ENCODE data around the gene ATXN1L. TPM values are rescaled to one million over a fixed set of nuclear protein-coding genes. Genes with fewer than 3 reads are reported as not detected.

Gene ATXN1L
- total RNA-seq, 1 donor from 2014 or later = 14.0 TPM

DNA sequence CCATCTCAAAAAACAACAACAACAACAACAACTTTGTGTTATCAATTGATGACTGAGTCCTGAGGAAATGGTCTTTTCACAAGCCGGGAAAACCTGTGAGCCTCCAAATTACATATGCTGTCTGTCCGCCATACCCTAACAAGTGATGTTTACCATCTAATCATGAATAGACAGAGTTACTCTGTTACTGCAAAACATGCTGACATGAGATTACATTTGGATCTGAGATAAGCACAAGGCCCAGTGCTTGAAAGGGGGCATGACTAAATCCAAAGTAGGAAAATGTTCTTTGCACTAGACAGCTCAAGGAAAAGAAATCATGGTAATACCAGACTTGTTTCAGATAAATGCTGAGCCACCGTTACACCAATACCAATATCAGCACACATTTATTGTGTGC is 8.6 kb upstream of the ATXN1L start:
- intact Hi-C loops (cut with micrococcal nuclease) = no loop called here
- TF ChIP-seq, protein P1, sequence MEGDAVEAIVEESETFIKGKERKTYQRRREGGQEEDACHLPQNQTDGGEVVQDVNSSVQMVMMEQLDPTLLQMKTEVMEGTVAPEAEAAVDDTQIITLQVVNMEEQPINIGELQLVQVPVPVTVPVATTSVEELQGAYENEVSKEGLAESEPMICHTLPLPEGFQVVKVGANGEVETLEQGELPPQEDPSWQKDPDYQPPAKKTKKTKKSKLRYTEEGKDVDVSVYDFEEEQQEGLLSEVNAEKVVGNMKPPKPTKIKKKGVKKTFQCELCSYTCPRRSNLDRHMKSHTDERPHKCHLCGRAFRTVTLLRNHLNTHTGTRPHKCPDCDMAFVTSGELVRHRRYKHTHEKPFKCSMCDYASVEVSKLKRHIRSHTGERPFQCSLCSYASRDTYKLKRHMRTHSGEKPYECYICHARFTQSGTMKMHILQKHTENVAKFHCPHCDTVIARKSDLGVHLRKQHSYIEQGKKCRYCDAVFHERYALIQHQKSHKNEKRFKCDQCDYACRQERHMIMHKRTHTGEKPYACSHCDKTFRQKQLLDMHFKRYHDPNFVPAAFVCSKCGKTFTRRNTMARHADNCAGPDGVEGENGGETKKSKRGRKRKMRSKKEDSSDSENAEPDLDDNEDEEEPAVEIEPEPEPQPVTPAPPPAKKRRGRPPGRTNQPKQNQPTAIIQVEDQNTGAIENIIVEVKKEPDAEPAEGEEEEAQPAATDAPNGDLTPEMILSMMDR (IDR thresholded peaks at IDR 0.05; ENCODE audit: borderline replicate concordance) = no peak
- H3K9me3 ChIP-seq (replicated peaks) = no peaks in the 10 kb centered on the region
- H3K27me3 ChIP-seq (ENCODE audit: low read depth) = no peaks in the 10 kb centered on the region
- H3K36me3 ChIP-seq = no peaks in the 10 kb centered on the region
- DNase-seq = no peak
- no peak overlapping the region for H3K4me3 ChIP-seq
- H3K27ac ChIP-seq (replicated peaks) = no peak overlapping the region
- no peaks in the 10 kb centered on the region for H3K4me1 ChIP-seq

GRCh38 chr16:71840052-71840451 is 5.7 kb upstream of the ATXN1L start:
- TF ChIP-seq, protein P1 (IDR thresholded peaks at IDR 0.05; ENCODE audit: borderline replicate concordance) = no peak
- no peaks in the 10 kb centered on the region for H3K36me3 ChIP-seq
- H3K4me3 ChIP-seq = no peak overlapping the region
- no peaks in the 10 kb centered on the region for H3K4me1 ChIP-seq
- no peaks in the 10 kb centered on the region for H3K9me3 ChIP-seq (replicated peaks)
- DNase-seq = no peak
- no peaks in the 10 kb centered on the region for H3K27me3 ChIP-seq (ENCODE audit: low read depth)
- H3K27ac ChIP-seq (replicated peaks) = no peak overlapping the region
- intact Hi-C loops (cut with micrococcal nuclease) = no loop called here

DNA sequence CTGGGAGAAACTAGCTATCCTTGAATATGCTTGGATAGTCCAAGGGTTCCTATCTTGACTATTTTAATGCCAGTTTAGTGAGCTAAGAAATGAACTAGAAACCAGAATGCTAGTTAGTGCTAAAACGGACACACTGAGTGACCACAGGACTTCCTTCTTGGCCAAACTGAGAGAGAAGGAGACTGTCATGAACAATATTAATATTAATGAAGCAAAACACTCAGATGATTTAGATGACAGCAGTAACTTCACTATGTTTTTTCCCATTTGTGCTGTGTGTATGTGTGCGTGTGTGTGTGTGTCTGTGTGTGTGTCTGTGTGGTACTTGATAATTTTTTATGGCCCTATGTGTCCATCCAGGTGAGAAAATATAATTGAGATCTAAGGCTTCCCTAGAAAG is 2.2 kb upstream of the ATXN1L start:
- Histone ChIP-seq H3K4me3 (no peak overlapping the region), H3K27ac (replicated peaks) (no peak overlapping the region), H3K27me3 (ENCODE audit: low read depth) (no peaks in the 10 kb centered on the region), H3K9me3 (replicated peaks) (no peaks in the 10 kb centered on the region), H3K4me1 (peaks cover 34% of the 10 kb centered on the region), H3K36me3 (peaks cover 8% of the 10 kb centered on the region)
- intact Hi-C loops (cut with micrococcal nuclease) = no loop called here
- DNase-seq = no peak
- TF ChIP-seq, protein P1 (IDR thresholded peaks at IDR 0.05; ENCODE audit: borderline replicate concordance) = no peak

- DNase-seq = no peak
- Histone ChIP-seq H3K9me3 (replicated peaks) (no peaks in the 10 kb centered on the region), H3K27ac (replicated peaks) (peak overlapping the region; percentile 93), H3K36me3 (peaks cover 36% of the 10 kb centered on the region), H3K4me1 (peaks cover 37% of the 10 kb centered on the region), H3K4me3 (peak overlapping the region; percentile 100), H3K27me3 (ENCODE audit: low read depth) (no peaks in the 10 kb centered on the region)
- intact Hi-C loops (cut with micrococcal nuclease) = no loop called here
- TF ChIP-seq, protein P1 (IDR thresholded peaks at IDR 0.05; ENCODE audit: borderline replicate concordance) = no peak
Observed at GRCh38 chr16:71846431-71846830, 655 bp downstream of the ATXN1L start.

- peaks cover 37% of the 10 kb centered on the region for H3K4me1 ChIP-seq
- intact Hi-C loops (cut with micrococcal nuclease) = no loop called here
- no peaks in the 10 kb centered on the region for H3K9me3 ChIP-seq (replicated peaks)
- peaks cover 42% of the 10 kb centered on the region for H3K36me3 ChIP-seq
- H3K4me3 ChIP-seq = peak overlapping the region; percentile 100
- no peak for DNase-seq
- no peak overlapping the region for H3K27ac ChIP-seq (replicated peaks)
- H3K27me3 ChIP-seq (ENCODE audit: low read depth) = no peaks in the 10 kb centered on the region
- TF ChIP-seq, protein P1 (IDR thresholded peaks at IDR 0.05; ENCODE audit: borderline replicate concordance) = no peak
Observed at GRCh38 chr16:71847096-71847495, 1.3 kb downstream of the ATXN1L start.

- Histone ChIP-seq H3K9me3 (replicated peaks) (no peaks in the 10 kb centered on the region), H3K4me3 (no peak overlapping the region), H3K36me3 (peaks cover 55% of the 10 kb centered on the region), H3K27me3 (ENCODE audit: low read depth) (no peaks in the 10 kb centered on the region), H3K27ac (replicated peaks) (no peak overlapping the region), H3K4me1 (peaks cover 44% of the 10 kb centered on the region)
- TF ChIP-seq, protein P1 (IDR thresholded peaks at IDR 0.05; ENCODE audit: borderline replicate concordance) = no peak
- no peak for DNase-seq
- intact Hi-C loops (cut with micrococcal nuclease) = no loop called here
Observed at GRCh38 chr16:71848622-71849021, 2.8 kb downstream of the ATXN1L start.

All from left ventricle myocardium inferior (tissue), 1 donor.